Endodermal cell (in vitro differentiated cells): ENCODE data around the gene GATA3. TPM values are rescaled to one million over a fixed set of nuclear protein-coding genes. Genes with fewer than 3 reads are reported as not detected.
A peak's percentile ranks its signal among the peaks of the same experiment; 100 is the strongest.

Experiments used
- DNase-seq: peaks from one replicate; pipeline ENCODE4 v3.0.0-alpha.2; 2017
- H3K27ac ChIP-seq: 2 replicates; pipeline ENCODE4 v1.5.1; 2013; ENCODE audit warnings: mild to moderate bottlenecking, low read depth, low read length, moderate library complexity
- H3K27me3 ChIP-seq: 2 replicates; pipeline ENCODE4 v1.6.1; 2013; ENCODE audit warnings: mild to moderate bottlenecking, low read length, moderate library complexity; ENCODE audit not compliant: insufficient read depth, control insufficient read depth, poor library complexity, severe bottlenecking
- H3K36me3 ChIP-seq: 2 replicates; pipeline ENCODE4 v1.7.0; 2013; ENCODE audit warnings: mild to moderate bottlenecking, low read length, moderate library complexity; ENCODE audit not compliant: control insufficient read depth, insufficient read depth
- H3K4me1 ChIP-seq: one replicate; pipeline ENCODE4 v1.7.0; 2013; ENCODE audit warnings: low read length; ENCODE audit not compliant: control insufficient read depth, insufficient read depth
- H3K4me3 ChIP-seq: 2 replicates; pipeline ENCODE4 v1.5.1; 2013; ENCODE audit warnings: mild to moderate bottlenecking, low read length, moderate library complexity
- H3K9ac ChIP-seq: 2 replicates; pipeline ENCODE4 v1.6.1; 2013; ENCODE audit warnings: mild to moderate bottlenecking, low read length, moderate library complexity; ENCODE audit not compliant: poor library complexity, severe bottlenecking; ENCODE audit errors: extremely low read depth
- H3K9me3 ChIP-seq: 2 replicates; pipeline ENCODE4 v1.6.1; 2013; ENCODE audit warnings: mild to moderate bottlenecking, low read length, moderate library complexity; ENCODE audit not compliant: control insufficient read depth
- H3K27ac Mint-ChIP-seq: 2 replicates; pipeline ENCODE4 v1.8.0; 2020; ENCODE audit warnings: mixed read lengths
- H3K27me3 Mint-ChIP-seq: 2 replicates; pipeline ENCODE4 v1.8.0; 2021; ENCODE audit warnings: mild to moderate bottlenecking, mixed read lengths; ENCODE audit not compliant: insufficient read depth
- H3K36me3 Mint-ChIP-seq: 2 replicates; pipeline ENCODE4 v1.8.0; 2020; ENCODE audit warnings: low read depth, mixed read lengths
- H3K4me1 Mint-ChIP-seq: 2 replicates; pipeline ENCODE4 v1.8.0; 2020; ENCODE audit warnings: mixed read lengths
- H3K4me3 Mint-ChIP-seq: 2 replicates; pipeline ENCODE4 v1.8.0; 2020; ENCODE audit warnings: mild to moderate bottlenecking, moderate library complexity, mixed read lengths
- H3K9me3 Mint-ChIP-seq: 2 replicates; pipeline ENCODE4 v1.8.0; 2020; ENCODE audit warnings: mild to moderate bottlenecking, mixed read lengths
- CTCF ChIP-seq: fragments of 200-600 bp; sonication (generic); conservative IDR thresholded peaks from 2 replicates; pipeline ENCODE4 v1.5.0; 2021; ENCODE audit warnings: antibody characterized with exemption, mild to moderate bottlenecking
- WGBS, 2 experiments: methylation state at CpG; one replicate each; pipeline versions ENCODE4 v1.1.5 to v1.1.7; 2013; ENCODE audit warnings: missing lambda C conversion rate in 2 of 2, mixed read lengths in 1 of 2; ENCODE audit not compliant: insufficient coverage in 1 of 2, insufficient read length in 1 of 2; 5-methylcytosine and 5-hydroxymethylcytosine counted together
- total RNA-seq, 2 donors: library from RNA; stranded (reverse); fragmentation: NEBNext Ultra II Directional in 1 of 2; extraction: Animal tissue kit (Norgen Biotek cat#: 25700) in 1 of 2; gene quantifications; 2 replicates in 1 of 2; 3 replicates in 1 of 2; pipeline ENCODE4 v1.2.1, GENCODE V29; 2021

The GATA3 gene
- total RNA-seq, 2 donors from 2014 or later = 51.3 to 103 TPM

- TF ChIP-seq CTCF = no peak
- no peak overlapping the region for H3K27ac Mint-ChIP-seq
- peaks cover 93% of the 10 kb centered on the region for H3K27me3 Mint-ChIP-seq
- peaks cover 36% of the 10 kb centered on the region for H3K4me1 ChIP-seq
- peaks cover 76% of the 10 kb centered on the region for H3K4me1 Mint-ChIP-seq
- H3K9me3 Mint-ChIP-seq = no peaks in the 10 kb centered on the region
- peaks cover 80% of the 10 kb centered on the region for H3K36me3 Mint-ChIP-seq
- peaks cover 43% of the 10 kb centered on the region for H3K36me3 ChIP-seq
- peak; percentile 69 for DNase-seq
- H3K9ac ChIP-seq = no peak overlapping the region
- H3K4me3 Mint-ChIP-seq = peak overlapping the region; percentile 86
- no peaks in the 10 kb centered on the region for H3K9me3 ChIP-seq
- peaks cover 52% of the 10 kb centered on the region for H3K27me3 ChIP-seq
- WGBS, 2 experiments = 30 to 36% methylated on average over 14 to 16 of the region's 16 CpGs
- H3K4me3 ChIP-seq = peak overlapping the region; percentile 74
- no peak overlapping the region for H3K27ac ChIP-seq
Observed at GRCh38 chr10:8059191-8059936, 4.9 kb downstream of the GATA3 start.

DNA sequence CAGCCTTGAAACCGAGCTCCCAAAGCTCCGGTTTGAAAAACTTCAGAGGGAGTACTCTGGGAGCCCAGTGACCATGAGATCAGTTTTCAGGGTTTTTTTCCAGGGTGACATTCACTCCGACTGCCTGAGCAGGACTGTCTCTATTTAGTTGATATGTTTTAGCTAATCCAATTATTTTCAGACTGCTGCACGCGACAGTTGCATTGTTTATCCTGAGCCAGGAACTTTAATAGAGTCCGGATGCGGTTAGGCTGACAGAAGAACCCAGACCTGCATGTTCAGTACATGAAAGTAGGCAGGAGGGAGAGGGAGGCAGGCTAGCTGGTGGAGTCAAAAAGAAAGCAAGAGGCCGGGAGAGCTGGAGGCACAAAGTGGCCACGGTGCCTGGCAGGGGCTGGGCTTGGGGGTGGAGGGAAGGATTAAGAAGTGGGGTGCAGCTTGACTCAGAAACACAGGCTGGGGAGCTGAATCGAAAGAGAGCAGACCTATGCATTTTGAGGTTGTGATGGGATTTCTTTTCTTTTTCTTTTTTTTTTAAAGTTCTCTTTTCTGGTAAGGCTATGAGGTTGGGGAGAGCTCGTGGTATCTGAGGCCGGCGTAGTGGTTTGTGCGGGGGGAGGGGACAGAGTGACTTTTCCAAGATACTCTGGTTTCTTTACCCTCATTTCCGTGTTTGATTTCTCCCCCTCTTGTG lies 5.7 kb downstream of the GATA3 start:
- Histone ChIP-seq H3K4me1 (peaks cover 36% of the 10 kb centered on the region), H3K27me3 (peaks cover 49% of the 10 kb centered on the region), H3K9ac (no peak overlapping the region), H3K36me3 (peaks cover 50% of the 10 kb centered on the region), H3K4me3 (peak overlapping the region; percentile 74), H3K9me3 (no peaks in the 10 kb centered on the region), H3K27ac (no peak overlapping the region)
- Mint-ChIP-seq H3K9me3 (no peaks in the 10 kb centered on the region), H3K27me3 (peaks cover 93% of the 10 kb centered on the region), H3K4me3 (peak overlapping the region; percentile 86), H3K36me3 (peaks cover 86% of the 10 kb centered on the region), H3K27ac (no peak overlapping the region), H3K4me1 (peaks cover 81% of the 10 kb centered on the region)
- no peak for DNase-seq
- 23 to 25% methylated on average over 9 to 12 of the region's 15 CpGs for WGBS, 2 experiments
- TF ChIP-seq CTCF = no peak

- H3K27me3 ChIP-seq = peaks cover 44% of the 10 kb centered on the region
- Mint-ChIP-seq H3K36me3 (peaks cover 90% of the 10 kb centered on the region), H3K27me3 (peaks cover 93% of the 10 kb centered on the region), H3K27ac (no peak overlapping the region), H3K4me1 (peaks cover 85% of the 10 kb centered on the region), H3K9me3 (no peaks in the 10 kb centered on the region), H3K4me3 (peak overlapping the region; percentile 86)
- H3K9ac ChIP-seq = no peak overlapping the region
- TF ChIP-seq CTCF = no peak
- 30 to 39% methylated on average over 3 to 8 of the region's 10 CpGs for WGBS, 2 experiments
- no peaks in the 10 kb centered on the region for H3K9me3 ChIP-seq
- H3K36me3 ChIP-seq = peaks cover 54% of the 10 kb centered on the region
- H3K4me1 ChIP-seq = peaks cover 36% of the 10 kb centered on the region
- peak overlapping the region; percentile 74 for H3K4me3 ChIP-seq
- H3K27ac ChIP-seq = no peak overlapping the region
- peak; percentile 61 for DNase-seq
Observed at GRCh38 chr10:8060704-8061121, 6.2 kb downstream of the GATA3 start.
